DOHH2 (cell line): ENCODE measurements around the gene UBN1.
A peak's percentile ranks its signal among the peaks of the same experiment; 100 is the strongest.

Experiments
- H3F3A ChIP-seq: fragments of 200-600 bp; sonication (generic), shearing (Covaris generic); 2 replicates; pipeline ENCODE4 v1.6.0; 2016; ENCODE audit warnings: antibody characterized with exemption, mild to moderate bottlenecking; ENCODE audit not compliant: control insufficient read depth, insufficient read depth
- H3K27ac ChIP-seq: fragments of 200-600 bp; sonication (generic); 2 replicates; pipeline ENCODE4 v1.5.1; 2014; ENCODE audit warnings: low read depth, mild to moderate bottlenecking, low read length, moderate library complexity
- H3K27me3 ChIP-seq: fragments of 200-600 bp; sonication (generic); 2 replicates; pipeline ENCODE4 v1.6.1; 2014; ENCODE audit warnings: mild to moderate bottlenecking, low read length, mixed read lengths; ENCODE audit not compliant: control insufficient read depth
- H3K36me3 ChIP-seq: fragments of 200-600 bp; sonication (generic); 2 replicates; pipeline ENCODE4 v1.6.1; 2014; ENCODE audit warnings: mild to moderate bottlenecking, low read length, moderate library complexity, mixed read lengths; ENCODE audit not compliant: control insufficient read depth
- H3K4me1 ChIP-seq: fragments of 200-600 bp; sonication (generic); 2 replicates; pipeline ENCODE4 v1.6.1; 2014; ENCODE audit warnings: mild to moderate bottlenecking, low read length, mixed read lengths; ENCODE audit not compliant: control insufficient read depth
- H3K4me2 ChIP-seq: fragments of 200-600 bp; sonication (generic); 2 replicates; pipeline ENCODE4 v1.6.0; 2014; ENCODE audit warnings: mild to moderate bottlenecking, low read length, moderate library complexity
- H3K4me3 ChIP-seq: fragments of 200-600 bp; sonication (generic); 2 replicates; pipeline ENCODE4 v1.5.1; 2014; ENCODE audit warnings: mild to moderate bottlenecking, low read length, mixed read lengths
- H3K79me2 ChIP-seq: fragments of 200-600 bp; sonication (generic); 2 replicates; pipeline ENCODE4 v1.6.1; 2014; ENCODE audit warnings: mild to moderate bottlenecking, low read length, mixed read lengths; ENCODE audit not compliant: control insufficient read depth
- H3K9me2 ChIP-seq: fragments of 200-600 bp; sonication (generic); replicated peaks from 2 replicates; pipeline ENCODE4 v1.6.1; 2014; ENCODE audit warnings: mild to moderate bottlenecking, low read length, mixed read lengths; ENCODE audit not compliant: control insufficient read depth
- H3K9me3 ChIP-seq: fragments of 200-600 bp; sonication (generic); 2 replicates; pipeline ENCODE4 v1.6.1; 2014; ENCODE audit warnings: antibody characterized with exemption, low read length, mixed read lengths; ENCODE audit not compliant: control insufficient read depth, insufficient read depth
- H4K20me1 ChIP-seq: fragments of 200-600 bp; sonication (generic); 2 replicates; pipeline ENCODE4 v1.6.0; 2014; ENCODE audit warnings: low read depth, mild to moderate bottlenecking, antibody characterized with exemption, low read length, moderate library complexity; ENCODE audit not compliant: control insufficient read depth, insufficient read depth
- CTCF ChIP-seq: fragments of 200-600 bp; sonication (generic); IDR thresholded peaks from one replicate; pipeline ENCODE4 v1.5.1; 2014; ENCODE audit warnings: antibody characterized with exemption, mild to moderate bottlenecking, low read depth, low read length; ENCODE audit not compliant: poor library complexity, severe bottlenecking
- EZH2phosphoT487 ChIP-seq: fragments of 200-600 bp; sonication (generic); IDR thresholded peaks from 2 replicates; pipeline ENCODE4 v1.6.1; 2017; ENCODE audit warnings: borderline replicate concordance, mild to moderate bottlenecking, antibody characterized with exemption, low read length, moderate library complexity, mixed read lengths

UBN1 gene

GRCh38 chr16:4799171-4799855 is 48.0 kb upstream of the UBN1 start:
- Histone ChIP-seq H3K4me2 (no peak overlapping the region), H4K20me1 (no peaks in the 10 kb centered on the region), H3K9me2 (no peaks in the 10 kb centered on the region), H3F3A (peaks cover 7% of the 10 kb centered on the region; the same call in 1 of the 2 replicates), H3K27ac (no peak overlapping the region), H3K27me3 (no peaks in the 10 kb centered on the region), H3K4me1 (peaks cover 32% of the 10 kb centered on the region), H3K36me3 (peaks cover 5% of the 10 kb centered on the region), H3K79me2 (no peaks in the 10 kb centered on the region), H3K4me3 (no peak overlapping the region), H3K9me3 (no peaks in the 10 kb centered on the region)
- TF ChIP-seq CTCF, result no peak
- TF ChIP-seq EZH2phosphoT487, result no peak

GRCh38 chr16:4800290-4801041 is 46.8 kb upstream of the UBN1 start:
- Histone ChIP-seq H3K27ac (no peak overlapping the region), H3F3A (peaks cover 7% of the 10 kb centered on the region; the same call in 1 of the 2 replicates), H3K9me2 (no peaks in the 10 kb centered on the region), H3K4me1 (peaks cover 32% of the 10 kb centered on the region), H3K4me3 (peak overlapping the region; percentile 16; the same call in 1 of the 2 replicates), H3K79me2 (no peaks in the 10 kb centered on the region), H4K20me1 (no peaks in the 10 kb centered on the region), H3K27me3 (no peaks in the 10 kb centered on the region), H3K9me3 (no peaks in the 10 kb centered on the region), H3K36me3 (peaks cover 12% of the 10 kb centered on the region), H3K4me2 (peak overlapping the region; percentile 94)
- no peak for TF ChIP-seq CTCF
- TF ChIP-seq EZH2phosphoT487, result no peak

GRCh38 chr16:4801051-4801961 is 46.0 kb upstream of the UBN1 start:
- peaks cover 32% of the 10 kb centered on the region for H3K4me1 ChIP-seq
- H3K36me3 ChIP-seq, result peaks cover 14% of the 10 kb centered on the region
- no peaks in the 10 kb centered on the region for H3K27me3 ChIP-seq
- H3K79me2 ChIP-seq, result no peaks in the 10 kb centered on the region
- no peaks in the 10 kb centered on the region for H3K9me2 ChIP-seq
- H3K4me3 ChIP-seq, result peak overlapping the region; percentile 87
- TF ChIP-seq EZH2phosphoT487 (no peak), CTCF (no peak)
- H3K27ac ChIP-seq, result peak overlapping the region; percentile 38; the same call in 1 of the 2 replicates
- H4K20me1 ChIP-seq, result no peaks in the 10 kb centered on the region
- H3K4me2 ChIP-seq, result peak overlapping the region; percentile 94
- H3K9me3 ChIP-seq, result no peaks in the 10 kb centered on the region
- H3F3A ChIP-seq, result peaks cover 7% of the 10 kb centered on the region; the same call in 1 of the 2 replicates
